Kidney epithelial cell (primary cell): Measurements from ENCODE around the gene PCDH10. TPM values are rescaled to one million over a fixed set of nuclear protein-coding genes. Genes with fewer than 3 reads are reported as not detected.

Experiments
- DNase-seq: peaks from one replicate; pipeline ENCODE4 v3.0.0-alpha.2; 2010; ENCODE audit warnings: low read depth
- H3K27me3 ChIP-seq: 2 replicates; pipeline ENCODE4 v1.6.0; 2011; ENCODE audit warnings: low read length; ENCODE audit not compliant: control insufficient read depth, insufficient read depth
- H3K36me3 ChIP-seq: 2 replicates; pipeline ENCODE4 v1.5.1; 2011; ENCODE audit warnings: low read length; ENCODE audit not compliant: control insufficient read depth, insufficient read depth
- H3K4me3 ChIP-seq: 2 replicates; pipeline ENCODE4 v1.5.1; 2011; ENCODE audit warnings: low read depth, mild to moderate bottlenecking, control low read depth, low read length
- CTCF ChIP-seq: IDR thresholded peaks from 2 replicates; pipeline ENCODE4 v1.5.1; 2011; ENCODE audit warnings: mild to moderate bottlenecking, moderate library complexity, low read length, control low read depth, inconsistent platforms; ENCODE audit not compliant: insufficient read depth, poor library complexity, severe bottlenecking
- total RNA-seq: library from RNA; depleted of rRNA; stranded (reverse); fragments of >200 nt; gene quantifications from 2 replicates; pipeline ENCODE4 v1.2.3, GENCODE V29; 2015

Gene PCDH10
- total RNA-seq, 1 donor from 2014 or later, result 2.0 TPM

DNA sequence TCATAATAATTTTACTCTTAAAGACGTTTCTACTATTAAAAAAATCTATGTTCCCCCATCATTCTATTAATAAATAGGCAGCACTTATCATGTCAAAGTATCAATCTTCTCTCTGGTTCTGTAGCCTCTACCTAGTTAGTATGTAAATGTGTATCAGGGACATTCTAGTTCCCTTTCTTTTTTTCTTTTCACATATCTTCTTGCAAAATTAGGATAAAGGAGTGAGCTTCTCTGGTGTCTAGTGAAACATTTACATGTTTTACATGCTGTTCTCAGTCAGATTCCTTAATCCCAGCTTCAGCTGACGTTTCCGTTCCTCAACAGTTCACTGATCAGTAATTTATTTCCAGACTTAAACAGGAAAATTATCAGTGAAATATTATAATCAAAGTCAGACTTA lies 11.8 kb downstream of the PCDH10 start:
- no peak for DNase-seq
- no peak for TF ChIP-seq CTCF
- peaks cover 3% of the 10 kb centered on the region for H3K27me3 ChIP-seq
- no peak overlapping the region for H3K4me3 ChIP-seq
- H3K36me3 ChIP-seq, result no peaks in the 10 kb centered on the region

- DNase-seq, result no peak
- no peak overlapping the region for H3K4me3 ChIP-seq
- TF ChIP-seq CTCF, result no peak
These were observed 12.6 kb downstream of the PCDH10 start for GRCh38 chr4:133161570-133162295.

DNA sequence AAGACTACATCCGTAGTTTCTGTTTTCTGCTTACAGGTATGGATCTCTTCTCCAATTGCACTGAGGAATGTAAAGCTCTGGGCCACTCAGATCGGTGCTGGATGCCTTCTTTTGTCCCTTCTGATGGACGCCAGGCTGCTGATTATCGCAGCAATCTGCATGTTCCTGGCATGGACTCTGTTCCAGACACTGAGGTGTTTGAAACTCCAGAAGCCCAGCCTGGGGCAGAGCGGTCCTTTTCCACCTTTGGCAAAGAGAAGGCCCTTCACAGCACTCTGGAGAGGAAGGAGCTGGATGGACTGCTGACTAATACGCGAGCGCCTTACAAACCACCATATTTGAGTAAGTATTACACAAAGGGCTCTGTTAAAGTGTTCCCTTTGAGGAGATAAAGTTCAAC lies 13.8 kb downstream of the PCDH10 start:
- no peak for DNase-seq
- Histone ChIP-seq H3K4me3 (no peak overlapping the region), H3K36me3 (no peaks in the 10 kb centered on the region), H3K27me3 (no peaks in the 10 kb centered on the region)
- TF ChIP-seq CTCF, result no peak

More at GRCh38 chr4:133161570-133162295, 12.6 kb downstream of the PCDH10 start:
- H3K27me3 ChIP-seq, result no peaks in the 10 kb centered on the region
- no peaks in the 10 kb centered on the region for H3K36me3 ChIP-seq

DNA sequence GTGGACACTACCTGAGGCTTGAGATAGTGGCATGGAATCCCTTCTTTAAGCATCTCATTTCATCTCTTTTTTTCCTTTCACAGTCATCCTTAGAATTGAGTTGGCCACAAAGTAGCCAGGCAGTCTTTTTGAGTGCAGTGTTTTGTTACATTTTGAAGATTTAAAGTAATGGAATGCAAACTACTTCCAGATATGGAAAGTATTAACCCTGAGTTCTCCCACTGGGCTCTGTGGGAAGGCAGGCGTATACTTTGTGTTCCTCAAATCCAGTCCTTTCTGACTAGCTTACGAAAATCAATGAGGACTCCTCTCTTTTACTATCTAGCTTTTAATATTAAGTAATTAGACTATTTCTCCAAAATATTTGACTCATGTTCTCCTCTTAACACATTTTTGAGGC lies 29.9 kb downstream of the PCDH10 start:
- H3K36me3 ChIP-seq, result no peaks in the 10 kb centered on the region
- H3K4me3 ChIP-seq, result no peak overlapping the region
- no peaks in the 10 kb centered on the region for H3K27me3 ChIP-seq
- no peak for DNase-seq
- TF ChIP-seq CTCF, result no peak

DNA sequence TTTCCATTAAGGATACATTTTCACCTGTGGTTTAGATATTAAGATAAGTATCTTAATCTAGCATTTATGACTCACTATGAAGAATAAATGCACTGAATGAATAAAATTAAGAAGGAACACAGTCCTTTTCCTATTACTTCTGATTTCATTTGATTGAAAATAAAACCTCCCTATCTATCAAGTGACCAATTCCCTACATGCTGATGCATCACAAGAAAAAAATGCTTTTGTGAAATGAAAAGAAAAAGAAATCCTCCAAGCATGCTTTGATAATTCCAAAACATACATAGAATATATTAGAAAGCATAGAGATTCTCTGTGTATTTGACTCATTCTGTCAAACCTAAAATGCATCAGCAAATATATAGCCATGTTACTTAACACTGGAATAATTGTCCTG lies 37.1 kb downstream of the PCDH10 start:
- Histone ChIP-seq H3K27me3 (no peaks in the 10 kb centered on the region), H3K4me3 (no peak overlapping the region), H3K36me3 (no peaks in the 10 kb centered on the region)
- no peak for DNase-seq
- no peak for TF ChIP-seq CTCF

- TF ChIP-seq CTCF, result no peak
- Histone ChIP-seq H3K36me3 (no peaks in the 10 kb centered on the region), H3K27me3 (no peaks in the 10 kb centered on the region), H3K4me3 (no peak overlapping the region)
- DNase-seq, result no peak
These were observed 37.8 kb downstream of the PCDH10 start for GRCh38 chr4:133186845-133187244.
